22Rv1 (cell line): Measurements from ENCODE around the gene ANXA6.

Experiments
- H3K27ac ChIP-seq: fragments of 450-650 bp; 2 replicates; pipeline ENCODE4 v1.5.1; 2017
- ZFX ChIP-seq: fragments of 450-650 bp; IDR thresholded peaks from 2 replicates; pipeline ENCODE4 v1.6.1; 2017; ENCODE audit warnings: antibody characterized with exemption, borderline replicate concordance
- TF ChIP-seq, protein P1 (sequence below): fragments of 450-650 bp; IDR thresholded peaks from 2 replicates; pipeline ENCODE4 v1.5.1; 2017; ENCODE audit warnings: mild to moderate bottlenecking

Gene ANXA6

DNA sequence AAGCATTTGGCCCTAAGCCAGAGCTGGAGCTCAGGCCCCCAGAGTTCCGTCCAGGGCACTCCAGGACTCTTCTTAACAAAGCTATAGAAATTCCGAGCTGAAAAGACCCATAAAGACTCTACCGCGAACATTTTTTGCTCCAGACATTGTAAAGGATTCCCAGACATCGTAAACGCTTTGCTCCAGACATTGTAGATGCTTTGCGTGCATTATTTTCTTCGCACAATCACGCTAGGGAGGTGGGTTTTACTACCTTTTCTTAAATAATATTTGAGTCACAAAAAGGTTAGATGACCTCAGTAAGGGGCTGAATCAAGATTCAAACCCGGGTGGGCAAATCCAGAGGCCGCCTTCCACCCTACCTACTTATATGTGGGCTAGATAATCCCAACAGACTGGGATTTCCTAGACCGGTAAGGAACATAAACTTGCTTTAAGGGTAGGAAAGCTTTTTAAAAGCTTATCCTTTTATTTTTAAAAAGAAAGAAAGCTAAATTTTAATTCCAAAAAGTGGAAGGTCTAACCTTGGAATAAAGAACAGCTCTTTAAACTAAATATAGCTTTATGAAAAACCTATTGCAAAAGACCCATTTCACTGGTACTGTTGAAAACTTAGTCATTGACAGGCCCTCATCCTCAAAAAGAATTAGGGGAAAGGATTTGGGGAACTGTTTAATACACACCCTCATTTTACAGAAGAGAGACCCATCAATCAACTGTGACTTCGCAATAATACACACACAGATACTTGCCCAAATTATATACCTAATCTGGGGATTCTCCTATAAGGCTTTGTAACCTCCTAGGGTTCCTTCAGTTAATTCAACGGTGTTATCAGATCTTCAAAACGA lies 75.9 kb downstream of the ANXA6 start:
- TF ChIP-seq, protein P1, sequence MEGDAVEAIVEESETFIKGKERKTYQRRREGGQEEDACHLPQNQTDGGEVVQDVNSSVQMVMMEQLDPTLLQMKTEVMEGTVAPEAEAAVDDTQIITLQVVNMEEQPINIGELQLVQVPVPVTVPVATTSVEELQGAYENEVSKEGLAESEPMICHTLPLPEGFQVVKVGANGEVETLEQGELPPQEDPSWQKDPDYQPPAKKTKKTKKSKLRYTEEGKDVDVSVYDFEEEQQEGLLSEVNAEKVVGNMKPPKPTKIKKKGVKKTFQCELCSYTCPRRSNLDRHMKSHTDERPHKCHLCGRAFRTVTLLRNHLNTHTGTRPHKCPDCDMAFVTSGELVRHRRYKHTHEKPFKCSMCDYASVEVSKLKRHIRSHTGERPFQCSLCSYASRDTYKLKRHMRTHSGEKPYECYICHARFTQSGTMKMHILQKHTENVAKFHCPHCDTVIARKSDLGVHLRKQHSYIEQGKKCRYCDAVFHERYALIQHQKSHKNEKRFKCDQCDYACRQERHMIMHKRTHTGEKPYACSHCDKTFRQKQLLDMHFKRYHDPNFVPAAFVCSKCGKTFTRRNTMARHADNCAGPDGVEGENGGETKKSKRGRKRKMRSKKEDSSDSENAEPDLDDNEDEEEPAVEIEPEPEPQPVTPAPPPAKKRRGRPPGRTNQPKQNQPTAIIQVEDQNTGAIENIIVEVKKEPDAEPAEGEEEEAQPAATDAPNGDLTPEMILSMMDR, result no peak
- TF ChIP-seq ZFX, result no peak
- peak overlapping the region; percentile 58 for H3K27ac ChIP-seq

DNA sequence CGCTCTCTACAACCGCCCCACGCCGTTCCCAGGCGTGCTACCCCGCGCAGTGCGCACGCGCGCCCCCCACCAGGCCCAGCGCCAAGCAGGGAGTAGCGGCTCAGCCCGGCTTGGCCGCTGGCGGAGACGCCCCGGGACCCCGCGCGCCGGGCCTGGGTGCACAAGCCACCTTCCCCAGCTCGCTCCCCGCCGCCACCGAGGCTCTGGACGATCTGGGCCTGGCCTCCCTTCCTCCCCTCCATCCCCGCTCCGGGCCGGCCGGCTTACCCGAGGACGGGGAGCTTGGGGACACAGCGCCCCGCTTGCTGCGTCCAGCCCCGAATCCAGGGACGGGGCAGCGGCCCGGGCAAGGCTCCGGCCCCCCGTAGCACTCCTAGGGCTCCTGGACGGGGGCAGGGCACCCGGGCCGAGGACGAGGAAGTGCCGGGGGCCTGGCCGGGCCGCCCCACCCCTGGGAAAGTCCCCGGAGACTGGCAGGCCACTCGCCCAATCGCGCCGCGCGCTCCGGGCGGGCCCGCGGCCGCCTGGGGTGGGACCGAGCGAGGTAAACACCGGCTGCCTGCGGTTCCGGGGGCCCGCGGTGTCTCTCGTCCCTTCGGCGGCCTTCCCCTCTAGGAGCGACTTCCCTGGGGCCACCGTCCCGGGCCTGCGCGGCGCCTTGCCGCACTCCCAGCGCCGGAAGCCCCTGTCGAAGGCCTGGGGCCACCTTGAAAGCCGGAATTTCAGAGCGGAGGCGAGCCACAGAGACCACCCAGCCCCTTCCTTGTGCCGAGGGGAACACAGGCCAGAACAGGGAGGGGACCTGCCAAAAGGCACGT lies 76.8 kb downstream of the ANXA6 start, which contains the start of gene TNIP1:
Gene TNIP1 (minus strand): TSS at position 422 of the 818 bp plus-strand sequence. CDS start 15,939 bp downstream, outside the sequence.
- TF ChIP-seq, protein P1, result no peak; the same call in 1 of the 2 replicates
- TF ChIP-seq ZFX, result no peak
- H3K27ac ChIP-seq, result peak within 1 kb of the TSS; percentile 58

DNA sequence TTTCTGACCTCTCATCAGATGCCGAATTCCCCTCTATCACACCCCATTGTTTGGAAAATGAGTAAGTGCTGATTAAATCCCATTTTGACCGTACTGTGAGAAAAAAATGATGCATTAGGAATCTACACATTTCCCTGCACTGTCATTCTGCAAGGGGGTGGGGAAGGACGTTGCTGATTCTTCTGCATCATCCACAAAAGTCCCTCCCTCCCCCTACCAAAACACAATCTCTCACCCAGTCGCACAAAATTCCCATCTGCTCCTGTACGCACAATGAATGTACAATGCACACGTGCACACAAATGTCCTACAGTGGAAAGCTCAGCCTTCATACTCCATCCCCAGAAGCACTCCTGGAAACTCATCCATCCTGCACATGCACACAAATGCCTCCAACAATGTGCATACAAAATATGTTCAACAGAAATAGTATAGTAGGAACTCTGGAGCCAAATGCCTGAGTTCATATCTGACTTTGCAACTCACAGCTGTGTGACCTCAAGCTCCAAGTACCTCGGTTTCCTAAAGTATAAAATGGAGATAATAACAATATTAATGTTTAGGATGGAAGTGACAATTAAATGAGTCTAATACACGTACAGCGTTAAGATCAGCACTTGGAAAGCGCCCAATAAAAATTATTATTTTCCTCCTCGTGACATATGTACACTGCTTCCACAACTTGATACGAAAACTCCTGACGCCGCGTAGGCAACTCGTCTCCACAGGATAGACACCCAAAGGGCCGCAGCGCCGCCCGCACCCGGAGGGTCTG lies 77.6 kb downstream of the ANXA6 start:
- H3K27ac ChIP-seq, result peak overlapping the region; percentile 58

DNA sequence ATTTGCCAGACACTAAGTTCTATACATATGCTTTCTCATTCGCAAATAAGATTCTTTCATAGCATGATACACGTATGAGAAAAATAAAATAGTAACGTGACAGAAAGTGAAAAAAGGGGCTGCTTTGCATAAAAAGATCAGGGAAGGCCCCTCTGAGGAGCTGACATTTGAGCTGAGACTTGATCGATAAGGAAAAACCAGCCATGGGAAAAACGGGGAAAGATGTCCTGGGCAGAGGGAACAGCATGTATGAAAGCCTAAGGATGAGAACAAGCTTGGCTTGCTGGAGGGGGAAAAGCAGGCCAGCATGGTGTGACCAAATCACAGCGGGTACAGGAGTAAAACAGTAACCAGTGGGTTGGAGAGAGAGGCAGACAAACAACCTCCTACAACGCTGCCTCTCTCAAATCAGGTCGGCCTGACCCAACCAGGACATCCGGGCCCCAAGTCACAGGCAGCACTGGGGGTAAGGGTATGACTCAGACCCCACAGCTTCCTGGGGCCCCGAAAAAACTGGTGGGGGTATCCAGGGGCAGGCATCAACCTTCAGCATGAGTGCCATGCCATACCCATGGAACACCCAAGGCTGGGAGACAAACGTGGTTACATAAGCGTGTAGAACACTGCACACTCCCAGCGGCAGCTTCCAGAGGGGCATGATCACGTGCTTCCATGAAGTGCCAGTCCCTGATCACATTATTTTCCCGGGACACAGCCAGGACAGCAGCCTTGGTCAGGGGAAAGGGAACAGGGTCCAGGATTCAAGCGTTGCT lies 78.9 kb downstream of the ANXA6 start:
- TF ChIP-seq, protein P1, result no peak
- no peak for TF ChIP-seq ZFX
- no peak overlapping the region for H3K27ac ChIP-seq

More for the DNA sequence above, 77.6 kb downstream of the ANXA6 start:
- TF ChIP-seq ZFX, result no peak
- TF ChIP-seq, protein P1, result no peak

DNA sequence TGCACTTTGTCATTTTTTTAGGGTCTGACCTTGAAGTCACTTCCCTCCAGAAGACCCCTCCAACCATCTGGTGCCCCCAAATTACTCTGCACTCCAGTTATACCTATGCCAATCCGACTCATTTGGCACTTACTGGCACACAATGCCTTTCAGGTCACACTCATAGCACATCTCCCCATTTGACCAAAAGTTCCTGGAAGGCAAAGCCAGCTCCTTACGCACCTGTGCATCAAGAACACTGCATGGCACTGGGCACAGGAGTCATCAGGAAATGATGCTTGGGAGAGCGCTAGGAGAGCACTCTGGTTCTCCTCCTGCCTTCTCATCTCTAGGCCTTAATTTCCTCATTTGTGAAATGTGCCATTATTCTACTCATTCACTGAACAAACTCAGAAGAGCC lies 79.6 kb downstream of the ANXA6 start:
- no peak overlapping the region for H3K27ac ChIP-seq
- TF ChIP-seq, protein P1, result no peak
- no peak for TF ChIP-seq ZFX

DNA sequence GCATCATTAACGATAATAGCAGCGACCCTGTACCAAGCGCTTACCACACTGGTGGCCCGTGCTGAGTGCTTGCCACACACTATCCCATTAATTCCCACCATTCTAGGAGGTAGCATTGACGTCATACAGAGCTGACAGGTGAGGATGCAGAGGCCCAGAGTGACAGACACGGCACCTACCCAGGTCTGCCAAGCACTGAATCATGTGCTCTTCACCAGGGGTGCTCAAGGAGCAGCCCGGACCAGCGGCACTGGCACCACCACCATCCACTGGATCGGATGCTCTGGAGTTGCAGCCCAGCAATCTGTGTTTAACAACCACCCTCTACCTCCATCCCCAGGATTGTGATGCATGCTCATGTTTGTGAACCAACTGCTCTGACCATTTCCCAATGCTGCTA lies 80.2 kb downstream of the ANXA6 start:
- TF ChIP-seq ZFX, result no peak
- TF ChIP-seq, protein P1, result no peak
- H3K27ac ChIP-seq, result no peak overlapping the region
